ENCODE data around the gene AIP.

GRCh38 chr11:67464411-67465188, 18.2 kb upstream of the AIP start:
- TF ChIP-seq POLR2A (IDR thresholded peaks at IDR 0.05) (peak in 2 of 3 donors; percentile 7 to 65), CTCF (IDR thresholded peaks at IDR 0.05 in 8 of 11, conservative IDR thresholded peaks at IDR 0.05 in 3 of 11) (peak in 2 of 11 experiments; percentile 11 to 22)

All from spleen (tissue), 7 donors.